CD14-positive monocyte (primary cell): ENCODE measurements around the gene PRC1. TPM values are rescaled to one million over a fixed set of nuclear protein-coding genes. Genes with fewer than 3 reads are reported as not detected.

Experiments used
- DNase-seq, 3 donors: peaks; one replicate each; pipeline ENCODE4 v3.0.0-alpha.2; 2011 to 2022
- H2AFZ ChIP-seq: 2 replicates; pipeline ENCODE4 v1.6.0; 2012; ENCODE audit warnings: mild to moderate bottlenecking, low read depth, low read length, inconsistent platforms; ENCODE audit not compliant: insufficient read depth, poor library complexity, severe bottlenecking
- H3K27ac ChIP-seq, 2 donors: 1 replicate in 1 of 2; 2 replicates in 1 of 2; pipeline ENCODE4 v1.5.1; 2012 to 2013; ENCODE audit warnings: low read length in 2 of 2, control low read depth in 1 of 2, inconsistent platforms in 1 of 2, low read depth in 1 of 2, mild to moderate bottlenecking in 1 of 2
- H3K27me3 ChIP-seq, 2 donors: one replicate each; pipeline versions ENCODE4 v1.6.0 to v1.6.1; 2011 to 2013; ENCODE audit warnings: low read length in 2 of 2; ENCODE audit not compliant: control insufficient read depth in 2 of 2, insufficient read depth in 2 of 2
- H3K36me3 ChIP-seq, 2 donors: replicated peaks in 1 of 2; 1 replicate in 1 of 2; 2 replicates in 1 of 2; pipeline versions ENCODE4 v1.5.1 to v1.6.1; 2012 to 2013; ENCODE audit warnings: low read length in 2 of 2, control low read depth in 1 of 2, inconsistent platforms in 1 of 2, mild to moderate bottlenecking in 1 of 2; ENCODE audit not compliant: insufficient read depth in 2 of 2, control insufficient read depth in 1 of 2
- H3K4me1 ChIP-seq, 2 donors: 1 replicate in 1 of 2; 2 replicates in 1 of 2; pipeline versions ENCODE4 v1.5.1 to v1.6.1; 2012 to 2013; ENCODE audit warnings: low read length in 2 of 2, control low read depth in 1 of 2, inconsistent platforms in 1 of 2, mild to moderate bottlenecking in 1 of 2, moderate library complexity in 1 of 2; ENCODE audit not compliant: insufficient read depth in 2 of 2, control insufficient read depth in 1 of 2
- H3K4me2 ChIP-seq: replicated peaks from 2 replicates; pipeline ENCODE3; 2012; ENCODE audit warnings: low read length, moderate library complexity, mild to moderate bottlenecking; ENCODE audit not compliant: poor library complexity, severe bottlenecking; ENCODE audit errors: extremely low read depth
- H3K4me3 ChIP-seq, 3 experiments: fragments of 200-600 bp in 1 of 3; sonication (generic) in 1 of 3; replicated peaks in 1 of 3; 1 replicate in 2 of 3; 2 replicates in 1 of 3; pipeline ENCODE4 v1.5.1; 2011 to 2013; ENCODE audit warnings: low read length in 3 of 3, mild to moderate bottlenecking in 3 of 3, control low read depth in 2 of 3, low read depth in 2 of 3, inconsistent platforms in 1 of 3, moderate library complexity in 1 of 3
- H3K79me2 ChIP-seq: 2 replicates; pipeline ENCODE4 v1.6.0; 2012; ENCODE audit warnings: mild to moderate bottlenecking, control low read depth, inconsistent platforms, low read length, moderate library complexity; ENCODE audit not compliant: insufficient read depth
- H3K9ac ChIP-seq: 2 replicates; pipeline ENCODE4 v1.6.0; 2017; ENCODE audit warnings: low read length, mild to moderate bottlenecking; ENCODE audit not compliant: insufficient read depth, poor library complexity, severe bottlenecking
- H3K9me3 ChIP-seq, 2 donors: replicated peaks in 1 of 2; 1 replicate in 1 of 2; 2 replicates in 1 of 2; pipeline versions ENCODE4 v1.5.1 to v1.6.1; 2012 to 2013; ENCODE audit warnings: low read length in 2 of 2, control low read depth in 1 of 2; ENCODE audit not compliant: control insufficient read depth in 1 of 2, insufficient read depth in 1 of 2
- H4K20me1 ChIP-seq: 2 replicates; pipeline ENCODE4 v1.6.0; 2012; ENCODE audit warnings: mild to moderate bottlenecking, low read length, control low read depth, moderate library complexity; ENCODE audit not compliant: insufficient read depth
- H3K27ac Mint-ChIP-seq, 7 donors: one replicate each; pipeline ENCODE4 v1.8.0; 2020; ENCODE audit warnings: mild to moderate bottlenecking in 7 of 7, mixed read lengths in 7 of 7, moderate library complexity in 6 of 7, inconsistent platforms in 2 of 7
- H3K27me3 Mint-ChIP-seq, 3 donors: one replicate each; pipeline ENCODE4 v1.8.0; 2021 to 2022; ENCODE audit warnings: low read depth in 3 of 3, mild to moderate bottlenecking in 3 of 3, mixed read lengths in 3 of 3, moderate library complexity in 3 of 3, inconsistent platforms in 1 of 3
- H3K36me3 Mint-ChIP-seq, 2 donors: one replicate each; pipeline ENCODE4 v1.8.0; 2020; ENCODE audit warnings: mixed read lengths in 2 of 2, inconsistent platforms in 1 of 2, mild to moderate bottlenecking in 1 of 2
- H3K4me1 Mint-ChIP-seq: one replicate; pipeline ENCODE4 v1.8.0; 2020; ENCODE audit warnings: mild to moderate bottlenecking, mixed read lengths
- H3K4me3 Mint-ChIP-seq, 2 donors: one replicate each; pipeline ENCODE4 v1.8.0; 2020; ENCODE audit warnings: mild to moderate bottlenecking in 2 of 2, mixed read lengths in 2 of 2, moderate library complexity in 1 of 2
- H3K9me3 Mint-ChIP-seq, 7 donors: one replicate each; pipeline ENCODE4 v1.8.0; 2020 to 2022; ENCODE audit warnings: mixed read lengths in 7 of 7, mild to moderate bottlenecking in 6 of 7, moderate library complexity in 6 of 7, inconsistent platforms in 2 of 7
- CTCF ChIP-seq: fragments of 200-600 bp; IDR thresholded peaks from one replicate; pipeline ENCODE4 v1.8.0; 2022; ENCODE audit warnings: antibody characterized with exemption, mild to moderate bottlenecking
- WGBS: methylation state at CpG from one replicate; pipeline ENCODE4 v1.1.5; 2013; ENCODE audit warnings: missing lambda C conversion rate; ENCODE audit not compliant: insufficient coverage; 5-methylcytosine and 5-hydroxymethylcytosine counted together
- intact Hi-C, 2 donors: fragments of 100-400 bp; cut with micrococcal nuclease; formaldehyde crosslinking; loops; one replicate each; pipeline versions ENCODE4 v1.15.0 to v1.15.1; 2023
- polyA plus RNA-seq, 3 donors: library from polyadenylated mRNA; depleted of rRNA in 1 of 3; unstranded in 2 of 3; stranded (reverse) in 1 of 3; fragments of 300-500 nt in 2 of 3; fragments of >200 nt in 1 of 3; fragmentation: Illumina TruSeq in 2 of 3; gene quantifications; 1 replicate in 2 of 3; 2 replicates in 1 of 3; pipeline ENCODE4 v1.2.3, GENCODE V29; 2012 to 2021

PRC1 gene
- polyA plus RNA-seq, 3 donors: 1.6 to 6.9 (median 2.0) TPM

- H3K4me3 ChIP-seq: no peak overlapping the region
- TF ChIP-seq CTCF: no peak
- peaks cover 4 to 16% of the 10 kb centered on the region in 2 donors for H3K36me3 Mint-ChIP-seq
- H2AFZ ChIP-seq: peak overlapping the region; percentile 64
- peaks cover 2 to 4% of the 10 kb centered on the region in 2 donors for H3K36me3 ChIP-seq
- H3K4me2 ChIP-seq: no peak overlapping the region
- H3K4me1 ChIP-seq: peaks cover 17 to 18% of the 10 kb centered on the region in 2 donors
- H4K20me1 ChIP-seq: no peaks in the 10 kb centered on the region
- WGBS: 95% methylated on average over 5 of the region's 7 CpGs
- H3K9me3 ChIP-seq: no peaks in the 10 kb centered on the region
- peak overlapping the region in 1 of 2 donors; percentile 42 for H3K27ac ChIP-seq
- H3K27me3 Mint-ChIP-seq: no peaks in the 10 kb centered on the region
- H3K4me3 Mint-ChIP-seq: no peak overlapping the region
- peaks cover 34% of the 10 kb centered on the region for H3K4me1 Mint-ChIP-seq
- H3K9ac ChIP-seq: no peak overlapping the region
- peak overlapping the region in 2 of 7 donors; percentile 62 to 66 for H3K27ac Mint-ChIP-seq
- intact Hi-C loops: no loop called here
- H3K9me3 Mint-ChIP-seq: no peaks in the 10 kb centered on the region
- H3K79me2 ChIP-seq: peaks cover 99% of the 10 kb centered on the region
- no peak for DNase-seq
- H3K27me3 ChIP-seq: no peaks in the 10 kb centered on the region
Measured at GRCh38 chr15:90987561-90988141, 6.7 kb downstream of the PRC1 start.

- H3K9me3 ChIP-seq: no peaks in the 10 kb centered on the region
- no peak for DNase-seq
- H3K27ac Mint-ChIP-seq: peak overlapping the region in 3 of 7 donors; percentile 13 to 55 (median 17)
- H3K9ac ChIP-seq: no peak overlapping the region
- H3K36me3 Mint-ChIP-seq: peaks cover 6 to 19% of the 10 kb centered on the region in 2 donors
- no peak overlapping the region for H3K4me3 Mint-ChIP-seq
- TF ChIP-seq CTCF: no peak
- intact Hi-C loops: no loop called here
- H3K4me1 ChIP-seq: peaks cover 23 to 25% of the 10 kb centered on the region in 2 donors
- H4K20me1 ChIP-seq: no peaks in the 10 kb centered on the region
- H3K79me2 ChIP-seq: peaks cover 99% of the 10 kb centered on the region
- 79% methylated on average over 2 of the region's 11 CpGs for WGBS
- H3K27ac ChIP-seq: no peak overlapping the region
- H3K27me3 ChIP-seq: no peaks in the 10 kb centered on the region
- no peaks in the 10 kb centered on the region for H3K27me3 Mint-ChIP-seq
- no peak overlapping the region for H3K4me2 ChIP-seq
- H3K4me3 ChIP-seq: no peak overlapping the region
- H2AFZ ChIP-seq: no peak overlapping the region
- peaks cover 36% of the 10 kb centered on the region for H3K4me1 Mint-ChIP-seq
- H3K36me3 ChIP-seq: peaks cover 2 to 4% of the 10 kb centered on the region in 2 donors
- no peaks in the 10 kb centered on the region for H3K9me3 Mint-ChIP-seq
Measured at GRCh38 chr15:90986790-90987507, 7.4 kb downstream of the PRC1 start.
